DOHH2 (cell line): ENCODE measurements around the gene RNF187.

ENCODE experiments used
- EZH2phosphoT487 ChIP-seq: fragments of 200-600 bp; sonication (generic); IDR thresholded peaks from 2 replicates; pipeline ENCODE4 v1.6.1; 2017; ENCODE audit warnings: borderline replicate concordance, mild to moderate bottlenecking, antibody characterized with exemption, low read length, moderate library complexity, mixed read lengths
- TF ChIP-seq, protein P1 (sequence below): fragments of 200-600 bp; sonication (generic); IDR thresholded peaks from one replicate; pipeline ENCODE4 v1.5.1; 2014; ENCODE audit warnings: antibody characterized with exemption, mild to moderate bottlenecking, low read depth, low read length; ENCODE audit not compliant: poor library complexity, severe bottlenecking

- TF ChIP-seq, protein P1, sequence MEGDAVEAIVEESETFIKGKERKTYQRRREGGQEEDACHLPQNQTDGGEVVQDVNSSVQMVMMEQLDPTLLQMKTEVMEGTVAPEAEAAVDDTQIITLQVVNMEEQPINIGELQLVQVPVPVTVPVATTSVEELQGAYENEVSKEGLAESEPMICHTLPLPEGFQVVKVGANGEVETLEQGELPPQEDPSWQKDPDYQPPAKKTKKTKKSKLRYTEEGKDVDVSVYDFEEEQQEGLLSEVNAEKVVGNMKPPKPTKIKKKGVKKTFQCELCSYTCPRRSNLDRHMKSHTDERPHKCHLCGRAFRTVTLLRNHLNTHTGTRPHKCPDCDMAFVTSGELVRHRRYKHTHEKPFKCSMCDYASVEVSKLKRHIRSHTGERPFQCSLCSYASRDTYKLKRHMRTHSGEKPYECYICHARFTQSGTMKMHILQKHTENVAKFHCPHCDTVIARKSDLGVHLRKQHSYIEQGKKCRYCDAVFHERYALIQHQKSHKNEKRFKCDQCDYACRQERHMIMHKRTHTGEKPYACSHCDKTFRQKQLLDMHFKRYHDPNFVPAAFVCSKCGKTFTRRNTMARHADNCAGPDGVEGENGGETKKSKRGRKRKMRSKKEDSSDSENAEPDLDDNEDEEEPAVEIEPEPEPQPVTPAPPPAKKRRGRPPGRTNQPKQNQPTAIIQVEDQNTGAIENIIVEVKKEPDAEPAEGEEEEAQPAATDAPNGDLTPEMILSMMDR: no peak
- TF ChIP-seq EZH2phosphoT487: no peak
Observed at GRCh38 chr1:228502522-228502921, 15.3 kb downstream of the RNF187 start.
